Measurements from ENCODE around the gene FANCF.

The FANCF gene

DNA sequence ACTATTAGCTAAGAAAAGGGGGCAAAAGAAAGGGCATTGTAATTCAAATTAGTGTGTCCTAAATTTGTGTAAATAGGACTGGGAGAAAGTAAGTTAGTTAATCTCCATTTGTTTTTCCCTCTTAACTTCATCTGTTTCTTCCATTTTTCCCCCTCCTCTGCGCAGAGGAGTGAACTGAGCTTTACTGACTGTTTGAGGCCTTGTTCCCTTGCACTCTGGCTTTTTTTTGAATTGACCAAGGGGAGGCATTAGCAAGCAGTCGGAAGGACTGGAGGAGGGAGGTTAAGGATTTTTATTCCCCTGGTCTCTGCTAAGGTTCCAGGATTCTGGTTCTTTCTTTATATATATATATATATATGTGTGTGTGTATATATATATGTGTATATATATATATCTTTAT, 15.2 kb upstream of the FANCF start:
- H3K4me3 ChIP-seq (ENCODE audit: low read depth, low read length), result no peak overlapping the region
- TF ChIP-seq, protein P1, sequence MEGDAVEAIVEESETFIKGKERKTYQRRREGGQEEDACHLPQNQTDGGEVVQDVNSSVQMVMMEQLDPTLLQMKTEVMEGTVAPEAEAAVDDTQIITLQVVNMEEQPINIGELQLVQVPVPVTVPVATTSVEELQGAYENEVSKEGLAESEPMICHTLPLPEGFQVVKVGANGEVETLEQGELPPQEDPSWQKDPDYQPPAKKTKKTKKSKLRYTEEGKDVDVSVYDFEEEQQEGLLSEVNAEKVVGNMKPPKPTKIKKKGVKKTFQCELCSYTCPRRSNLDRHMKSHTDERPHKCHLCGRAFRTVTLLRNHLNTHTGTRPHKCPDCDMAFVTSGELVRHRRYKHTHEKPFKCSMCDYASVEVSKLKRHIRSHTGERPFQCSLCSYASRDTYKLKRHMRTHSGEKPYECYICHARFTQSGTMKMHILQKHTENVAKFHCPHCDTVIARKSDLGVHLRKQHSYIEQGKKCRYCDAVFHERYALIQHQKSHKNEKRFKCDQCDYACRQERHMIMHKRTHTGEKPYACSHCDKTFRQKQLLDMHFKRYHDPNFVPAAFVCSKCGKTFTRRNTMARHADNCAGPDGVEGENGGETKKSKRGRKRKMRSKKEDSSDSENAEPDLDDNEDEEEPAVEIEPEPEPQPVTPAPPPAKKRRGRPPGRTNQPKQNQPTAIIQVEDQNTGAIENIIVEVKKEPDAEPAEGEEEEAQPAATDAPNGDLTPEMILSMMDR (IDR thresholded peaks at IDR 0.05; ENCODE audit: borderline replicate concordance, insufficient read depth, low read depth, low read length), result no peak

- TF ChIP-seq, protein P1 (IDR thresholded peaks at IDR 0.05; ENCODE audit: borderline replicate concordance, insufficient read depth, low read depth, low read length), result no peak
- H3K4me3 ChIP-seq (ENCODE audit: low read depth, low read length), result no peak overlapping the region
These were observed 10.1 kb upstream of the FANCF start for GRCh38 chr11:22635689-22636088.

- TF ChIP-seq, protein P1 (IDR thresholded peaks at IDR 0.05; ENCODE audit: borderline replicate concordance, insufficient read depth, low read depth, low read length), result no peak
- H3K4me3 ChIP-seq (ENCODE audit: low read depth, low read length), result no peak overlapping the region
These were observed 9.4 kb upstream of the FANCF start for GRCh38 chr11:22634897-22635629.

GRCh38 chr11:22633354-22633902, 7.8 kb upstream of the FANCF start:
- no peak overlapping the region for H3K4me3 ChIP-seq (ENCODE audit: low read depth, low read length)
- TF ChIP-seq, protein P1 (IDR thresholded peaks at IDR 0.05; ENCODE audit: borderline replicate concordance, insufficient read depth, low read depth, low read length), result no peak

DNA sequence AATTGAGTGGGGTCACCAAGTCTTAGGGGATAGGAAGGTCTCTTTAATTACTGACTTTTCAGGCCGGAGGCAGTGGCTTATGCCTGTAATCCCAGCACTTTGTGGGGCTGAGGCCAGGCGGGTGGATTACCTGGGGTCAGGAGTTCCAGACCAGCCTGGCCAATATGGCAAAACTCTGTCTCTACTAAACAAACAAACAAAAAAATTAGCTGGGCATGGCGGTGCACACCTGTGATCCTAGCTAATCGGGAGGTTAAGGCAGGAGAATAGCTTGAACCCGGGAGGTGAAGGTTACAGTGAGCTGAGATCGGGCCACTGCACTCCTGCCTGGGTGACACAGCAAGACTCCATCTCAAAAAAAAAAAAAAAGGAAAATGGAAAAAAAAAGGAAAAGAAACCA, 1.8 kb upstream of the FANCF start:
- TF ChIP-seq, protein P1 (IDR thresholded peaks at IDR 0.05; ENCODE audit: borderline replicate concordance, insufficient read depth, low read depth, low read length), result no peak

DNA sequence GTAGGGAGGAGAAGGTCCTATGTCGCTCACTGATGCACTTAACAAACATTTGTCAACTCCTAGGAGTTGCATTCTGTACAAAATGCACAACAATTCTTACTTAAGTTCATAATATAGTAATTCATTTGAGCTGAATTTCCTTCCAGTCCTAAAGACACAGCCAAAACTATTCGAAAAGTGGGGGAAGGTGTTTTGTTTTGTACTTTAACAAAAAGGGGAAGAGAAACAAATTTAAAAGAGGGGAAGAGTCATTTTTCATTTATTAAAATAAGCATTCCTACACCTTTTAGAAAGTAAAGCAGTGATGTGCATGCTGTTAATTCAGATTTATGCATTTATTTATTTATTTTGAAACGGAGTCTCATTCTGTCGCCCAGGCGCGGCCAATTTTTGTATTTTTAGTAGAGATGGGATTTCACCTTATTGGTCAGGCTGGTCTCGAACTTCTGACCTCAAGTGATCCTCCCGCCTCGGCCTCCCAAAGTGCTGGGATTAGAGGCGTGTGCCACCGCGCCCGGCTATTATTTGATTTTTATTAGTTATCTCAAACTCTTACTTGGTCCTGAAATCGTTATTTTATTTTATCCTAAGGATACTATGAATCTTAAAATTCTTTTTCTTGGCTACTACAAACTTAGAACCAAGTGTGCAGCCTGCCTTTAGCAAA, 1.1 kb upstream of the FANCF start:
- H3K4me3 ChIP-seq (ENCODE audit: low read depth, low read length), result no peak overlapping the region

More for the DNA sequence above, 1.8 kb upstream of the FANCF start:
- H3K4me3 ChIP-seq (ENCODE audit: low read depth, low read length), result no peak overlapping the region

More for the DNA sequence above, 1.1 kb upstream of the FANCF start:
- TF ChIP-seq, protein P1 (IDR thresholded peaks at IDR 0.05; ENCODE audit: borderline replicate concordance, insufficient read depth, low read depth, low read length), result no peak

All from GM12875 (cell line).